GM12892 (cell line): ENCODE results near the gene FLT3.

Experiments
- POLR2A ChIP-seq: IDR thresholded peaks from 2 replicates; pipeline ENCODE4 v1.6.1; 2011; ENCODE audit warnings: low read depth, low read length, control low read depth
- POLR2AphosphoS5 ChIP-seq: IDR thresholded peaks from 2 replicates; pipeline ENCODE4 v1.6.1; 2011; ENCODE audit warnings: low read depth, low read length, control low read depth
- TAF1 ChIP-seq: IDR thresholded peaks from 2 replicates; pipeline ENCODE4 v1.6.1; 2011; ENCODE audit warnings: low read depth, mild to moderate bottlenecking, control low read depth, low read length, borderline replicate concordance

DNA sequence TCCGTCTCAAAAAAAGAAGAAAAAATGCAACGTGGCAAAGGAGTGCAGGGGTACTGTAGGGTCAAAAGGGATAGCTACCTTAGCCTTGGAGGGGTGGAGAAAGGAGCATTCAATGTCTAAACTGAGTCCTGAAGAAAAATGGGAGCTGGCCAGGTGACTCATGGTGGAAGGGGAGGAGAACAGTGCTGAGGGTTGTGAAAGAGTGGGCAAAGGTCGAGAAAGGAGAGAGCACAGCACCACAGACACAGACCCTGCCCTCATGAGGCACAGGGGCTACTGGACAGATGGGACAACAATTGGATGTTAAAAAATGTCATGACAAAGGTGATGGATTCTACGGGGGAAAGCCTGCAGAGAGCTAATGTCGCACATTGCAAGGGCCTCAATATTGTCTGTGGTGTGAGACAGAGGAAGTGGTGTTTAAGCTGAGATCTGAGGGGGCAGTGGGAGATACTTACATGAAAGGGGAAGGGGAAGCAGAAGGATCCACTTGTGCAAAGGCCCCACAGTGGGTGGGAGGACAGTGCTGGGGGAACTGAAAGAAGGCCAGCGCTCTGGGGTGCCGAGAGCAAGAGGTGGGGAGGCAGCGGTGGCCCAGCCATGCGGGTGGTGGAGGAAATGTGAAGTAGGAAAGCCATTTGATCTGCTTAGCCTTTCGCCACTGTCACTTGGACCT is 69.0 kb downstream of the FLT3 start:
- no peak for TF ChIP-seq POLR2A
- TF ChIP-seq POLR2AphosphoS5: no peak
- TF ChIP-seq TAF1: no peak
